Stomach (tissue), 4 donors: Measurements from ENCODE around the gene GPR135.

ENCODE experiments used
- POLR2A ChIP-seq, 4 donors: fragments of 450-650 bp; IDR thresholded peaks; one replicate each; pipeline ENCODE4 v1.6.1; 2016; ENCODE audit warnings: antibody characterized with exemption in 4 of 4, control low read depth in 2 of 4, mild to moderate bottlenecking in 1 of 4, moderate library complexity in 1 of 4
- TF ChIP-seq, protein P1 (sequence below), 7 experiments: fragments of 450-650 bp in 4 of 7; fragments of 200-600 bp in 3 of 7; sonication (generic) in 3 of 7; IDR thresholded peaks; one replicate each; pipeline ENCODE4 v1.5.1; 2016 to 2019; ENCODE audit warnings: antibody characterized with exemption in 7 of 7, control low read depth in 2 of 7, mild to moderate bottlenecking in 1 of 7

DNA sequence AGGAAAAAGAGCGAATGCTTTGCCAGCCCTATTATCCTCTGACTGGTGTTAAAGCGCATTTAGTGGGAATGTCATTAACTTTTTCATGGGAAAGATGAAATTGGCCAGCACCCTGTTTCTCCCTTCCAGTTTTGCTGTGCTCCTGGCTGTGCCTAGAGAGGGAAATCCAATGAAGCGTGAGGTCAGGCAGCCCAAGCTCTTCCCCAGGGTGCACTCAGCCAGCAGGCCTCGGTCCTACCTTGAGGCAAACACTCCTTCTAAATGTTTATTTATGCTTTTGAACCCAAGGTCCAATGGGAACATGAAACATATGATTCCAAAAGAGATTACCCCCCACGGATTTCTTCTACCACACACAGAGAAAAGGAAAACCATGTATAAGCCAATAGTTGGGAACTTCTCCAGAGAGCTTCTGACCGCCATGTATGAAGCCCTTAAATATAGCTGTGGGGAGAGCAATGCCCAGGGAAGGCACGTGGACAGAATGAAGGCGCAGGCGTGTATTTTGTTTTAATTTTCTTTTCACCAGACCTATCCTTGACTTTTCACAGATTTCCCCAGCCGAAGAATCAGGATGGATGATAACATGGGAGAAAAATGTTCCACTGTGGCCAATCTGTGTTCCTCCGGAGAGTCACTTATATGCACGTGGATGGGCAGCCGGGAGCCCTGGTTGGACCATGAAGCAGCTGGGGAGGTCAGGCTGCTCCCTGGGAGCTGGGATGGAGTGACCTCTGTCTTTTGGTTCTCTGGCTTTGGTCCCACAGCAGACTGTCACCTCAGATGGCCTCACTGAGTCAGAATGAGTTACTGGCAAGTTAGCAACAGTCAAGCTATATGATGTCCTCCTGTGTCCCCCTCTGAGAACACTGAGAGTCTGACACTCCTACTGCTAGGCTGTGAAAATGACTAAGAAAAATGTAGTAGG, 37.3 kb downstream of the GPR135 start:
- no peak for TF ChIP-seq POLR2A (IDR thresholded peaks at IDR 0.05)
- TF ChIP-seq, protein P1, sequence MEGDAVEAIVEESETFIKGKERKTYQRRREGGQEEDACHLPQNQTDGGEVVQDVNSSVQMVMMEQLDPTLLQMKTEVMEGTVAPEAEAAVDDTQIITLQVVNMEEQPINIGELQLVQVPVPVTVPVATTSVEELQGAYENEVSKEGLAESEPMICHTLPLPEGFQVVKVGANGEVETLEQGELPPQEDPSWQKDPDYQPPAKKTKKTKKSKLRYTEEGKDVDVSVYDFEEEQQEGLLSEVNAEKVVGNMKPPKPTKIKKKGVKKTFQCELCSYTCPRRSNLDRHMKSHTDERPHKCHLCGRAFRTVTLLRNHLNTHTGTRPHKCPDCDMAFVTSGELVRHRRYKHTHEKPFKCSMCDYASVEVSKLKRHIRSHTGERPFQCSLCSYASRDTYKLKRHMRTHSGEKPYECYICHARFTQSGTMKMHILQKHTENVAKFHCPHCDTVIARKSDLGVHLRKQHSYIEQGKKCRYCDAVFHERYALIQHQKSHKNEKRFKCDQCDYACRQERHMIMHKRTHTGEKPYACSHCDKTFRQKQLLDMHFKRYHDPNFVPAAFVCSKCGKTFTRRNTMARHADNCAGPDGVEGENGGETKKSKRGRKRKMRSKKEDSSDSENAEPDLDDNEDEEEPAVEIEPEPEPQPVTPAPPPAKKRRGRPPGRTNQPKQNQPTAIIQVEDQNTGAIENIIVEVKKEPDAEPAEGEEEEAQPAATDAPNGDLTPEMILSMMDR (IDR thresholded peaks at IDR 0.05) = no peak
